HG02884 (cell line): Measurements from ENCODE around the gene BNC2.
"Not testable (repeated sequence)": the region's sequence is repeated elsewhere in the genome, so short reads cannot be mapped to it uniquely, and the experiment has no call there.

Experiments
- ATAC-seq: cut with Tn5 transposase; IDR thresholded peaks from one replicate; pipeline ENCODE4 v1.9.1; 2021; ENCODE audit warnings: mild to moderate bottlenecking, moderate library complexity; ENCODE audit not compliant: unreplicated experiment

Gene BNC2

DNA sequence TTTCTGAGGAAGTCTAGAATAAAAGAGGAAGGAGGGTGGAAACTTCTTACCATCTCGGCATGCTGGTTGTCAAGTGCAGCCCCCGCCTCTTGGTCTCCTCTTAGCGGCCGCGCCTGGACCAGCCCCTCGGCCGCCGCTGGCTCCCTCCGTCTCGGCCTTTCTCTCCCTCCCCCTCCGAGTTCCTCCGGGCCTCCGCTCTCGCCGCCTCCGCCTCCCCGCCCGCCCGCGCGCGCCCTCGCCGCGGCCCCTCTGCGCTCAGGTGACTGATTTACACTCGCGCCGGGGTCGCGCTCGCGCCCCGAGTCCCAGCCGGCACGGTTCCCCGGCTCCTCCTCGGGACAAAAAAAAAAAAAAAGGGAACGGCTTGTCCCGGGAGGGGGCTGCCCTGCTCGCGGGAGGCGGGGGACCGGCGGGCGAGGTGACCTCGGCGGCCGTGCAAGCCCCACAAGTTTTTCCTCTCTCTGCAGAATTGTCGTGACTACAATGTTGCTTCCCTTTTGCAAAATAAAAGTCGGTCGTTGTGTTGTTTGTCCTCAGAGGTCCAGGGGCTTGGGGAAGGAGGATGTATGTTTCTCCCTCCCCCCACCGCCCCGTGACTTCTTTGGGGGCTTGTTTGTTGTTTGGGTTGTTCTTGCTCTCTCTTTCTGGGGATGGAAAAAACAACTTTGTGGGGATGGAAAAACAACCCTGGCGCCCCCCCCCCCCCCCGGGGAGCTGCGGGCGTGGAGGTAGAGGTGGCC lies at the start of gene BNC2:
Gene BNC2, minus strand, starts transcription at position 75 of the 740 bp plus-strand sequence. Its CDS starts 22 bp downstream, at position 53.
- no peak for ATAC-seq

- ATAC-seq = no peak
Measured at GRCh38 chr9:16918920-16919319, 48.5 kb upstream of the BNC2 start.

DNA sequence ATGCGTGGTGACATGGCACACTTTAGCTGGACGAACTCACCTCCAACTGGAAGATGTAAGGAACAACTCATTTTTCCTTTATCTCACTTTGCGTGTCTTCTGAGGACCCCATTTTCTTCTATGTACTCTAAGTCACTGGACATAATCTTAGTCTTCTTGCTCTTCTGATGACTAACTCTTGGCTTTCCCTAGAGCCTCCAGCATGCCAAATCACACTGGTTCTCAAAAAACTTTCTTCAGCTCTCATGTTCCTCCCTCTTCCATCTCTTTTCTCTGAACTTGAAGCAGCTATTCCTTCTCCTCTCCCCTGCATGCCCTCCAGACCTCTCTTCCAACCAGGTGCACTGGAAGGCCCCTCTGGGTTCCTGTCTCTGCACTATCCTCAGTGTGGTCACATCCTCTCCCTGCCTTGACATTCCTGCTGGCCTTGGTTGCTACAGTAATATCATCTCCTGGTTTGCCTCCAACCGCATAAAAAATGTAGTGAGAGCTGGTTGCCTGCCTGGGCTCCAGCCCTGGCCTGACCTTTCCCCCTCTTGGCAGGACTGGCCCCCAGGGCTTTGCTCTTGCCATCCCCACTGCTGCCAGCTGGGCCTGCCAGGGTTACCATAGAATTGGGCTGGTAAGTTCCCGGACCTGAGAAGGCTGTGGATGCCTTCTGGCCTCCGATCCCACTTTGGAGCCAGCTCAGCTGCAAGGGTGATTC lies 44.8 kb upstream of the BNC2 start:
- ATAC-seq = no peak

GRCh38 chr9:16912197-16912596 lies 41.7 kb upstream of the BNC2 start:
- no peak for ATAC-seq

DNA sequence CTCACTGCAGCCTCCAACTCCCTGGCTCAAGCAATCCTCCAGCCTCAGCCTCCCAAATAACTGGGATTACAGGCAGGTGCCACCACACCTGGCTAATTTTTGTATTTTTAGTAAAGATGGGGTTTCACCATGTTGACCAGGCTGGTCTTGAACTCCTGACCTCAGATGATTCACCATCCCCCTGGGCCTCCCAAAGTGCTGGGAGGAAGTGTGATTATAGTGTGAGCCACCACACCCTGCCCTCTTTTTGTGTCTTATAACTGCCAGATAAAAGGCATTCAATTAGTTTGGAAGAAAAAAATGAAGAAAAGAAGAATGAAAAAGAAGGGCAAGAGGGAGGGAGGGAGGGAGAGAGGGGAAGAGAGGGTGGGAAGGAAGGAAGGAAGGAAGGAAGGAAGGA lies 37.7 kb upstream of the BNC2 start:
- not testable (repeated sequence) for ATAC-seq

DNA sequence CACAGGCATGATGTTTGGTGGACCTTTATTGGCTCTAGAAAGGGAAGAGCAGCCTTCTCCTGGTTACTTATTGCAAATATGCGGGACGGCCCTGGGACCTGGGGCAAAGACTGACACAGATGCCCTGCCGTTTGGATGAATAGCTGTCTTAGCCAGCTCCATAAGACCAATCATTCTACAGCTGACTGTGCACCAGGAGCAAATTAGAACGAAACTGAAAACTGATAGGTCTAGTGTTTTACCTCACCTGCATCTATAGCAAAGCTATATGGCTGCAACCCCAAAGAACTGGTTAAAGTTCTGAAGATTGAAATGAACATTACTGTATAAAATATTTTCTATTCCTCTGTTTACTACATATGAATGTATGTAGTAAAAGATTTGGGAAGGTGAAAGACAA lies 34.2 kb upstream of the BNC2 start:
- no peak for ATAC-seq

GRCh38 chr9:16901590-16901989 lies 31.1 kb upstream of the BNC2 start:
- ATAC-seq = no peak

- ATAC-seq = no peak
Measured at GRCh38 chr9:16899606-16900005, 29.1 kb upstream of the BNC2 start.

- no peak for ATAC-seq
Measured at GRCh38 chr9:16898464-16898863, 28.0 kb upstream of the BNC2 start.

- no peak for ATAC-seq
Measured at GRCh38 chr9:16888594-16888993, 18.1 kb upstream of the BNC2 start.

- no peak for ATAC-seq
Measured at GRCh38 chr9:16885931-16886330, 15.5 kb upstream of the BNC2 start.

GRCh38 chr9:16884952-16885513 lies 14.6 kb upstream of the BNC2 start:
- no peak for ATAC-seq

- ATAC-seq = no peak
Measured at GRCh38 chr9:16884373-16884772, 13.9 kb upstream of the BNC2 start.

DNA sequence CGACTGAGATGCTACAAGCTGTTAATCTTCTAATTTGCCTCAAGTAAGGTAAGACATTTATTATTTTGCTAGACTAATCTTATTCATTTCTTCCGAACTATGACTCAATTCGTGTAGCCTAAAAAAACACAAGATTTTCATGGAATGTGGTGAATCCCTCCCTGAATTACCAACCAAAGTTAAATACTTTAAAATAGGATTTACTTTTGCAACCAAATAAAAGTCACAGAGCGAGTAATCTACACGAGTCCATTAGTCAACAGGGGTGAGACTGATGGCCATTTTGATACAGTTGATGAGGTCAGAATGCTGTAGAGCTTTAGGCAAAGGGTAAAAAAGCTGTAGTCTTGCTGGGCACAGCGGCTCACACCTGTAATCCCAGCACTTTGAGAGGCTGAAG lies 13.1 kb upstream of the BNC2 start:
- ATAC-seq = no peak

GRCh38 chr9:16882440-16882839 lies 12.0 kb upstream of the BNC2 start:
- ATAC-seq = not testable (repeated sequence)

DNA sequence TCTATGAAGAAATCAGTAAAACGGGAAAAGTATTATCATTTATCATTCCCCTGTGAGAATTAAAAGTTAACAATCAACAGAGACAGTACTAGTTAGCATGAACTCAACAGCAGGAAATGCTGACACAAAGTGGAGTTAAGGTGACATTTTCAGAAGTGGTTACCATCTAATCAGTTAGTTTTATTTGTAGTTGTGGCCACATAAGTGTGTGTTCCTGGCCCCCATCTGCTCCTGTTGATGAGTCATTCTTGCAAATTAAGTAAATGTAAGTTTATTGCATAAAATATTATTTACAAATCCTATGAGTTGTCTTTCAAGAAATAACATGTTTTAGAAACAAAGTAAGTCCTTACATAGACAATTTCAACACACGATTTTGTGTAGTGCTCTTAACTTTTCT lies 8.9 kb upstream of the BNC2 start:
- no peak for ATAC-seq

DNA sequence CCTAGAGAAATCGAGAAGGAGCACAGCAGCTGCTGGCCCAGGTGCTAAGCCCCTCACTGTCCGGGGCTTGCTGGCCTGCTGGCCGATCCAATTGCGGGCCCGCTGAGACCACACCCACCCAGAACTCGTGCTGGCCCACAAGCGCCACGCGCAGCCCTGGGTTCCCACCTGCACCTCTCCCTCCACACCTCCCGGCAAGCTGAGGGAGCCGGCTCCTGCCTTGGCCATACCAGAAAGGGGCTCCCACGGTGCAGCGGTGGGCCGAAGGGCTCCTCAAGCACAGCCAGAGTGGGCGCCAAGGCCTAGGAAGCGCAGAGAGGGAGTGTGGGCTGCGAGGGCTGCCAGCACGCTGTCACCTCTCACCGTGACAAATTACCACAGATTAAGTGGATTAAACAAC lies 6.8 kb upstream of the BNC2 start:
- no peak for ATAC-seq

DNA sequence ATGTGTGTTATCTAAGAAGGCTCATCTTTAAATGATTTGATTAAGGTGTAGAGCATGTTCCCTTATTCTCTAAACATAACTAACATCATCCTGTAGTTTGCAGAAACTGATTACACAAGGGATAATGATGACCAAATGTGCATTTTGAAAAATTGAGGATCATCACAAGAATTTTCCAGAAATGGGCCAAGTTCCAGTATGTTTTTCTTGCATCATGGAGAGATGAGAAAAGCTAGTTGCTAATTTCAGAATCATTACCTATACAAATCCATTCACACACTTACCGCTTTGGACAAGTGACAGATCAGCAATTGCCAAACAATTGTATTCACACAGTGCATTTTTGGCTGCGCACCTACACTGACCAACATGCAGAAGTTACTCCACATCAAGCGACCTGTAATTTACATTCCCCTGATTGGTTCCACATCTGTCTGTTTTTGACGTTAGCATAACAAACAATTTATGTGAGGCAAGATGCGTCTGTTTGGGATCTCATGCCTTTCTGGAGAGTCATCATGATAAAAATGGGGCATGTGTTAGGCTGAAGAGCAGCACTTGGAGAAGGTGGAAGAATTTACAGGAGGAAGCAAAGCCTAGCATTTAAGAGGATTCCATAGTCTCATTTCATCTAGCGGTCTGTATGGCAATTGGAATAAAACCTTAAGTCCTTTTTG lies 2.8 kb upstream of the BNC2 start:
- no peak for ATAC-seq

- ATAC-seq = no peak
Measured at GRCh38 chr9:16871336-16872151, 1.1 kb upstream of the BNC2 start.

GRCh38 chr9:16869882-16870595 lies 431 bp downstream of the BNC2 start:
- ATAC-seq = no peak
